ENCODE results near the gene RUNX3. TPM values are rescaled to one million over a fixed set of nuclear protein-coding genes. Genes with fewer than 3 reads are reported as not detected.

Gene RUNX3
- total and polyA plus RNA-seq, 2 donors (not counting 3 experiments of a cell fraction or from before 2014, with no cell fraction given), result not detected

DNA sequence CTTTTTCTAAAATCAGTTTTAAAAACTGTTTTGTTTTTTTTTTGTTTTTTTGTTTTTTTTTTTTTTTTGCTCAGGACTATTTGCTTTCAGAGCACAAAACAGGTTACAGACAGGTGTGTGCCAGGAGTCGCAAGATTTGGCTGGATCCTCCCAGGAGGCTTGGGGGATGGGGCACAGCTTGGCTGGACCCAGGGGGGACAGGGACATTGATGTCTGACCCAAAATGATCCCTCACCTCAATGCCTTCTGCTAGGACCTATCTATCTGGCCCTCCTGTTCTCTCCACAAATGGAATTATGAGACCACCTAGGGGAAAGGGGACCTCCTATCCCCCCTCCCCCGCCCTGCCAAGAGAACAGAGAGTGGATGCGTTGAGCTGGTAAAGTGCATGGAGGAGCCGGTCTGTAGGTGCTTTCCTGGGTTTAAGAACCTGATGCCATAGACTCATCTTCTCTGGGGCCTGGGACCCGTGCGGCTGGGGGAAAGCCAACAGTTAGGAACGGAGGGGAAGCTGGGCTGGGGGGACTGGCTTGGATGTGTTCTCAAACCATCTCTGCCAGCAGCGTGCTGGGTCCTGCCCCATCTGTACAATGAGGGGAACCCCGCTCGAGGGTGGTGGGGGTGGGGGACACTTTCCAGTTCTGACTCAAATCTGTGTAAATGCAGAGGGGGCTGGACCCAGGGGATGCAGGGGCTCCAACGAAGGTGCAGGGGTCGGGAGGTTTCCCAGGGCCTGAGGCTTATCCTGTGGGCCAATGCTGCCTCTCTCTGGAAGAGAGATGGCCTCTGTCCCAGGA lies 28.9 kb downstream of the RUNX3 start:
- BruUV-seq (replicated peaks), result no TSS peak
- intact Hi-C loops (cut with micrococcal nuclease), result no loop called here
- H3K9me1 ChIP-seq (replicated peaks; ENCODE audit: control insufficient read depth, extremely low read depth, insufficient read depth, low read length), result no peaks in the 10 kb centered on the region
- H2AFZ ChIP-seq (ENCODE audit: low read depth, low read length), result no peak overlapping the region
- no peak overlapping the region for H3K9ac ChIP-seq (replicated peaks; ENCODE audit: extremely low read depth, insufficient read depth, low read length)
- H3K79me2 ChIP-seq (ENCODE audit: control insufficient read depth, insufficient read depth, low read length), result no peaks in the 10 kb centered on the region
- no peak for TF ChIP-seq FOS (IDR thresholded peaks at IDR 0.05; ENCODE audit: borderline replicate concordance, insufficient read depth, low read length)
- TF ChIP-seq GATA2 (IDR thresholded peaks at IDR 0.05; ENCODE audit: insufficient read depth, insufficient read length, low read depth, low read length), result no peak
- no peak for TF ChIP-seq MYC (IDR thresholded peaks at IDR 0.05; ENCODE audit: low read depth, low read length)
- H3K27ac ChIP-seq (ENCODE audit: insufficient read depth, low read depth, low read length), result no peak overlapping the region
- no peaks in the 10 kb centered on the region for H3K4me1 ChIP-seq (ENCODE audit: control insufficient read depth, extremely low read depth, insufficient read depth, low read length)
- FAIRE-seq, result no peak
- H3K27me3 ChIP-seq (ENCODE audit: control insufficient read depth in 2 of 2, insufficient read depth in 2 of 2, low read length in 2 of 2), result peaks cover 0 to 4% of the 10 kb centered on the region in 2 experiments
- dilution Hi-C loops (cut with MboI; ENCODE audit: extremely low pct_ligation_motif_present, low sequenced_read_pairs), result no loop called here
- no peak overlapping the region for H3K4me2 ChIP-seq (ENCODE audit: insufficient read depth, low read length)
- no peaks in the 10 kb centered on the region for H3K9me3 ChIP-seq (replicated peaks; ENCODE audit: control insufficient read depth, insufficient read depth, low read length)
- no peaks in the 10 kb centered on the region for H3K36me3 ChIP-seq (ENCODE audit: control insufficient read depth in 2 of 2, extremely low read depth in 1 of 2, insufficient read depth in 2 of 2, low read length in 2 of 2)
- no peak for DNase-seq (ENCODE audit: low read depth, low spot score)
- ChIA-PET CTCF (interaction anchor here (0.7 to 1.8 kb wide), 5 partner anchors 8 to 314 kb away, joined by 3 to 7 read pairs (median 3); no protein-coding TSS in a partner anchor), POLR2A (no interaction called here)
- no peaks in the 10 kb centered on the region for H4K20me1 ChIP-seq (replicated peaks; ENCODE audit: control insufficient read depth, extremely low read depth, insufficient read depth, low read length)
- H3K4me3 ChIP-seq (replicated peaks in 1 of 3; ENCODE audit: insufficient read depth in 1 of 3, low read depth in 1 of 3, low read length in 3 of 3), result no peak overlapping the region

DNA sequence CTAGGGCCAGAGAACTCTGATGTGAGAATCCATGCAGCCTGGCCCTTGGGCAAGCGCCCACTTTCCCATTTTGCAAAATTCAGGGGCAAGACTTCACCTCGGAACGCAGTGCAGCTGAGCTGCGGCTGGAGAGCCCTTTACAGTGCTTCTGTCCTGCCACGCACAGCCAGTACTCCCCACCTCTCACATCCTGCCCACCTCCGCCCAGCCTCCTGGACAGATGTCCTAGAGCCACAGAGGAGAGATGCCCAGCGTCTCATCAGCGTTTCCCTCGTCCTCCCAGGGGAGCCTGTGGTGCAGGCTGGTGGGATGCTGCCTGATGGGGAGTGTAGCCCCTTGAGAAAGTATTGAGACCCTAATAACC lies 29.6 kb downstream of the RUNX3 start:
- Histone ChIP-seq H3K9me3 (replicated peaks; ENCODE audit: control insufficient read depth, insufficient read depth, low read length) (no peaks in the 10 kb centered on the region), H3K9ac (replicated peaks; ENCODE audit: extremely low read depth, insufficient read depth, low read length) (no peak overlapping the region), H3K4me3 (replicated peaks in 1 of 3; ENCODE audit: insufficient read depth in 1 of 3, low read depth in 1 of 3, low read length in 3 of 3) (no peak overlapping the region), H3K4me1 (ENCODE audit: control insufficient read depth, extremely low read depth, insufficient read depth, low read length) (no peaks in the 10 kb centered on the region), H4K20me1 (replicated peaks; ENCODE audit: control insufficient read depth, extremely low read depth, insufficient read depth, low read length) (no peaks in the 10 kb centered on the region), H3K27me3 (ENCODE audit: control insufficient read depth in 2 of 2, insufficient read depth in 2 of 2, low read length in 2 of 2) (peaks cover 0 to 4% of the 10 kb centered on the region in 2 experiments), H3K4me2 (ENCODE audit: insufficient read depth, low read length) (no peak overlapping the region), H3K27ac (ENCODE audit: insufficient read depth, low read depth, low read length) (no peak overlapping the region), H3K36me3 (ENCODE audit: control insufficient read depth in 2 of 2, extremely low read depth in 1 of 2, insufficient read depth in 2 of 2, low read length in 2 of 2) (no peaks in the 10 kb centered on the region), H2AFZ (ENCODE audit: low read depth, low read length) (no peak overlapping the region), H3K79me2 (ENCODE audit: control insufficient read depth, insufficient read depth, low read length) (no peaks in the 10 kb centered on the region), H3K9me1 (replicated peaks; ENCODE audit: control insufficient read depth, extremely low read depth, insufficient read depth, low read length) (no peaks in the 10 kb centered on the region)
- dilution Hi-C loops (cut with MboI; ENCODE audit: extremely low pct_ligation_motif_present, low sequenced_read_pairs) (no loop called here), intact Hi-C loops (cut with micrococcal nuclease) (no loop called here)
- FAIRE-seq, result no peak
- CTCF ChIA-PET, result interaction anchor here (0.7 to 1.8 kb wide), 5 partner anchors 9 to 313 kb away, joined by 3 to 7 read pairs (median 3); no protein-coding TSS in a partner anchor
- POLR2A ChIA-PET, result no interaction called here
- no TSS peak for BruUV-seq (replicated peaks)
- no peak for TF ChIP-seq JUN (IDR thresholded peaks at IDR 0.05; ENCODE audit: borderline replicate concordance, insufficient read depth, insufficient read length, low read depth)
- no peak for TF ChIP-seq GATA2 (IDR thresholded peaks at IDR 0.05; ENCODE audit: insufficient read depth, insufficient read length, low read depth, low read length)
- TF ChIP-seq EZH2 (IDR thresholded peaks at IDR 0.05; ENCODE audit: borderline replicate concordance, low read depth, low read length, severe bottlenecking), result no peak
- no peak for TF ChIP-seq POLR2AphosphoS5 (IDR thresholded peaks at IDR 0.05; ENCODE audit: insufficient read depth, low read depth, low read length)
- TF ChIP-seq MAX (IDR thresholded peaks at IDR 0.05; ENCODE audit: insufficient read depth, insufficient read length), result no peak
- TF ChIP-seq MYC (IDR thresholded peaks at IDR 0.05; ENCODE audit: low read depth, low read length), result no peak
- no peak for DNase-seq (ENCODE audit: low read depth, low spot score)
